ENCODE data around the gene CASQ2.

The CASQ2 gene

DNA sequence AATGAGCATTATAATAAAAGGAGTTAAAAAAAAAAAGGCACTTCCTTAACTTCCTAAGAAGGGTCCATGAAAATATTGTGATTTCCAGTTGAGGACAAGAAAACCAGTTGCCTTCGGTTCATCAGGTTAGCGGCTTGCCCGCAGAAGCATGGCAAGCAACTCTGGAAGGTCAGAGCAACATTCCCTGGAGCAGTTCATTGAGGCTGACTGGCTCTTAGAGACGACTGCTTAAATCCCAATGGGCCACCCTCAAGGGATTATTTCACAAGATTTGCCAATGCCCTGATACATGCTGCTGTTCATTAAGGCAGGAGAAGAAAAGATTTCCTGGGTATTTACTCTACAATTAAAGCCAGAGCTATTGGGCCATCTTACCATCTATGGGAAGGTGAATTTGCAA lies 29.0 kb upstream of the CASQ2 start:
- Histone ChIP-seq H3K27me3 (replicated peaks) (peaks cover 2% of the 10 kb centered on the region), H3K36me3 (replicated peaks) (no peaks in the 10 kb centered on the region), H3K27ac (no peak overlapping the region), H3K4me3 (ENCODE audit: low read depth, low read length) (no peak overlapping the region)
- DNase-seq, result no peak
- TF ChIP-seq CTCF (IDR thresholded peaks at IDR 0.05; ENCODE audit: low read depth, low read length, missing control alignments), result no peak
- in situ Hi-C loops (cut with HindIII; ENCODE audit: low pct_ligation_motif_present, low sequenced_read_pairs), result no loop called here

- H3K27ac ChIP-seq, result no peak overlapping the region
- no peak for TF ChIP-seq CTCF (IDR thresholded peaks at IDR 0.05; ENCODE audit: low read depth, low read length, missing control alignments)
- no peaks in the 10 kb centered on the region for H3K36me3 ChIP-seq (replicated peaks)
- in situ Hi-C loops (cut with HindIII; ENCODE audit: low pct_ligation_motif_present, low sequenced_read_pairs), result no loop called here
- peaks cover 2% of the 10 kb centered on the region for H3K27me3 ChIP-seq (replicated peaks)
- no peak overlapping the region for H3K4me3 ChIP-seq (ENCODE audit: low read depth, low read length)
- DNase-seq, result no peak
Observed at GRCh38 chr1:115796897-115797296, 28.4 kb upstream of the CASQ2 start.

GRCh38 chr1:115796036-115796435 lies 27.5 kb upstream of the CASQ2 start:
- TF ChIP-seq CTCF (IDR thresholded peaks at IDR 0.05; ENCODE audit: low read depth, low read length, missing control alignments), result no peak
- in situ Hi-C loops (cut with HindIII; ENCODE audit: low pct_ligation_motif_present, low sequenced_read_pairs), result no loop called here
- H3K27ac ChIP-seq, result no peak overlapping the region
- DNase-seq, result no peak
- no peak overlapping the region for H3K4me3 ChIP-seq (ENCODE audit: low read depth, low read length)
- peaks cover 2% of the 10 kb centered on the region for H3K27me3 ChIP-seq (replicated peaks)
- no peaks in the 10 kb centered on the region for H3K36me3 ChIP-seq (replicated peaks)

DNA sequence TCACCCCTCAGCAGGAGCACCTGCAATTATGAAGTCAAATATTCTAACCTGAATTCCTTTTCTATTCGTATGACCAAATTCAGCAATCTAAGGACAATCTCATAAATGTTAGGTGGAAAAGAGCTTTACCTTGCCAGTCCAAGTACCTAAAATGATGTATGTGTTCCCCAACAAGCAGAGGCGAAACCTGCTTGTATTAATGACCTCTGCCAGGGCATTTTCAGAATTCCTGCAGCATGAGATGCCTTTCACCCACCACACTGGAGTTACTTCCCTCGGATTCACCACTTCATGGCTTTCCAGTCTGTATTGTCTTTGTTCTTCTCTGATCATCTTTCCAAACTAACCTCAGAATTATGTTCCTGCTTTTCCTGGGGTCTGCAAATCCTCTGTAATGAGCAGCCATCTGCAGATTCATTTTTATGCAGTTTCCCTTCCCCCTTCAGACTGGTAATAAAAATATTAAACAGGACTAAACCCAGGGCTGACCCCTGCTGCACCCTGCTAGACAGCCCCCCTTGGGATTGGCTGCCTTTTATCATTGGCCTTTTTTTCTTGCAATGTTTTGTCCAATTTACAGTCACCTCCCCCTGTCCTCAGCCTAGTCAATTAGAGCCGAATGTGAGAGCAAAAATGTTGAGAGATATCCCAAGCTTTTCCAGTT lies 26.6 kb upstream of the CASQ2 start:
- in situ Hi-C loops (cut with HindIII; ENCODE audit: low pct_ligation_motif_present, low sequenced_read_pairs), result no loop called here
- Histone ChIP-seq H3K4me3 (ENCODE audit: low read depth, low read length) (no peak overlapping the region), H3K27me3 (replicated peaks) (peaks cover 2% of the 10 kb centered on the region), H3K36me3 (replicated peaks) (no peaks in the 10 kb centered on the region), H3K27ac (no peak overlapping the region)
- no peak for DNase-seq
- no peak for TF ChIP-seq CTCF (IDR thresholded peaks at IDR 0.05; ENCODE audit: low read depth, low read length, missing control alignments)

DNA sequence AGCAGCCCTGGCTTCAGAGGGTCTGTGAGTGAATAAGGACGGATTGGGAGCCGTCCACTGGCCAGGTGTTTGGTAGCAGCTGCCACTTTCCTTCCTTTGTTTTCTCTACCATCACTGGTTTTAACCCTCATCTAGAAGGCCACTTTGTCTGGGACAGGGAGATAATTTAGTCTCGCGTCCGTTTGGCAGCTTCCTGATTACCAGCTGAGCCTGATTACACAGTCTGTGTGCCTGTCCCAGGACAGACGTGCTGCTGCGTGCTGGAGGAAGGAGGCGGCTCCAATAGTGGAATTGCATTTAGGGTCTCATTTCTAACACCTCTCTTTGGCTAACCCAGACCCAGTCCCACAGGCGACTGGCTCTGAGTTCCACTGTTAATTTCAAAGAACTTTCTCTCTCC lies 24.6 kb upstream of the CASQ2 start:
- Histone ChIP-seq H3K4me3 (ENCODE audit: low read depth, low read length) (no peak overlapping the region), H3K36me3 (replicated peaks) (no peaks in the 10 kb centered on the region), H3K27me3 (replicated peaks) (peaks cover 2% of the 10 kb centered on the region), H3K27ac (no peak overlapping the region)
- in situ Hi-C loops (cut with HindIII; ENCODE audit: low pct_ligation_motif_present, low sequenced_read_pairs), result no loop called here
- no peak for TF ChIP-seq CTCF (IDR thresholded peaks at IDR 0.05; ENCODE audit: low read depth, low read length, missing control alignments)
- DNase-seq, result no peak

- Histone ChIP-seq H3K27me3 (replicated peaks) (peaks cover 2% of the 10 kb centered on the region), H3K36me3 (replicated peaks) (no peaks in the 10 kb centered on the region), H3K4me3 (ENCODE audit: low read depth, low read length) (no peak overlapping the region), H3K27ac (no peak overlapping the region)
- TF ChIP-seq CTCF (IDR thresholded peaks at IDR 0.05; ENCODE audit: low read depth, low read length, missing control alignments), result no peak
- no peak for DNase-seq
- in situ Hi-C loops (cut with HindIII; ENCODE audit: low pct_ligation_motif_present, low sequenced_read_pairs), result no loop called here
Observed at GRCh38 chr1:115791816-115792215, 23.3 kb upstream of the CASQ2 start.
